Measurements from ENCODE around the gene ZNF689. TPM values are rescaled to one million over a fixed set of nuclear protein-coding genes. Genes with fewer than 3 reads are reported as not detected.
"Not testable (repeated sequence)": the region's sequence is repeated elsewhere in the genome, so short reads cannot be mapped to it uniquely, and the experiment has no call there.

The ZNF689 gene
- polyA plus RNA-seq, 5 donors = 8.3 to 9.9 (median 9.5) TPM

GRCh38 chr16:30601966-30602365, 8.2 kb downstream of the ZNF689 start:
- DNase-seq = no peak

GRCh38 chr16:30600929-30601328, 9.3 kb downstream of the ZNF689 start:
- no peak for DNase-seq

GRCh38 chr16:30600215-30600614, 10.0 kb downstream of the ZNF689 start:
- DNase-seq = no peak

GRCh38 chr16:30592871-30593270, 17.3 kb downstream of the ZNF689 start:
- DNase-seq = no peak

GRCh38 chr16:30590869-30591268, 19.3 kb downstream of the ZNF689 start:
- not testable (repeated sequence) for DNase-seq

GRCh38 chr16:30589582-30589981, 20.6 kb downstream of the ZNF689 start:
- not testable (repeated sequence) for DNase-seq

GRCh38 chr16:30588651-30589050, 21.5 kb downstream of the ZNF689 start:
- no peak for DNase-seq

GRCh38 chr16:30585400-30586191, 24.6 kb downstream of the ZNF689 start, which contains the start of gene ZNF785:
ZNF785 (minus strand) TSS chr16:30585697; CDS start chr16:30585611, 86 bp downstream.
- DNase-seq = peak; percentile 96 to 98

GRCh38 chr16:30585022-30585399, 25.2 kb downstream of the ZNF689 start:
- no peak for DNase-seq

GRCh38 chr16:30582611-30583340, 27.4 kb downstream of the ZNF689 start:
- no peak for DNase-seq

GRCh38 chr16:30581457-30581856, 28.7 kb downstream of the ZNF689 start:
- DNase-seq = no peak

- no peak for DNase-seq
These were observed 35.5 kb downstream of the ZNF689 start for GRCh38 chr16:30574678-30575077.

- peak; percentile 96 to 98 for DNase-seq
These were observed 38.5 kb downstream of the ZNF689 start, which contains the start of gene ZNF688 for GRCh38 chr16:30571445-30572322. ZNF688 (minus strand) TSS chr16:30571714; CDS start chr16:30571629, 85 bp downstream.

- DNase-seq = peak; percentile 38 to 51
These were observed 39.3 kb downstream of the ZNF689 start for GRCh38 chr16:30570636-30571444.

- no peak for DNase-seq
These were observed 40.2 kb downstream of the ZNF689 start for GRCh38 chr16:30569746-30570635.

- DNase-seq = no peak
These were observed 40.9 kb downstream of the ZNF689 start for GRCh38 chr16:30569281-30569680.

GRCh38 chr16:30567991-30568638, 42.1 kb downstream of the ZNF689 start:
- no peak for DNase-seq

GRCh38 chr16:30567160-30567990, 42.8 kb downstream of the ZNF689 start:
- DNase-seq = no peak
